ENCODE data around the gene OPHN1.

- TF ChIP-seq CTCF (IDR thresholded peaks at IDR 0.05) (no peak), POLR2A (IDR thresholded peaks at IDR 0.05) (no peak)
Measured at GRCh38 chrX:68112321-68112720, 321.0 kb downstream of the OPHN1 start.

All from lower leg skin (tissue), 3 donors.